Left forelimb (tissue), 1 donor: ENCODE measurements around the gene PTPRN2.
"Not testable (repeated sequence)": the region's sequence is repeated elsewhere in the genome, so short reads cannot be mapped to it uniquely, and the experiment has no call there.

Experiments used
- DNase-seq: peaks from one replicate; pipeline ENCODE4 v3.0.0-alpha.2; 2018; ENCODE audit warnings: low spot score

The PTPRN2 gene

GRCh38 chr7:158176561-158177173 lies 411.0 kb downstream of the PTPRN2 start:
- DNase-seq, result no peak

GRCh38 chr7:158175779-158176178 lies 411.8 kb downstream of the PTPRN2 start:
- DNase-seq, result no peak

- DNase-seq, result no peak
These were observed 412.7 kb downstream of the PTPRN2 start for GRCh38 chr7:158174947-158175346.

GRCh38 chr7:158167373-158167772 lies 420.2 kb downstream of the PTPRN2 start:
- no peak for DNase-seq

DNA sequence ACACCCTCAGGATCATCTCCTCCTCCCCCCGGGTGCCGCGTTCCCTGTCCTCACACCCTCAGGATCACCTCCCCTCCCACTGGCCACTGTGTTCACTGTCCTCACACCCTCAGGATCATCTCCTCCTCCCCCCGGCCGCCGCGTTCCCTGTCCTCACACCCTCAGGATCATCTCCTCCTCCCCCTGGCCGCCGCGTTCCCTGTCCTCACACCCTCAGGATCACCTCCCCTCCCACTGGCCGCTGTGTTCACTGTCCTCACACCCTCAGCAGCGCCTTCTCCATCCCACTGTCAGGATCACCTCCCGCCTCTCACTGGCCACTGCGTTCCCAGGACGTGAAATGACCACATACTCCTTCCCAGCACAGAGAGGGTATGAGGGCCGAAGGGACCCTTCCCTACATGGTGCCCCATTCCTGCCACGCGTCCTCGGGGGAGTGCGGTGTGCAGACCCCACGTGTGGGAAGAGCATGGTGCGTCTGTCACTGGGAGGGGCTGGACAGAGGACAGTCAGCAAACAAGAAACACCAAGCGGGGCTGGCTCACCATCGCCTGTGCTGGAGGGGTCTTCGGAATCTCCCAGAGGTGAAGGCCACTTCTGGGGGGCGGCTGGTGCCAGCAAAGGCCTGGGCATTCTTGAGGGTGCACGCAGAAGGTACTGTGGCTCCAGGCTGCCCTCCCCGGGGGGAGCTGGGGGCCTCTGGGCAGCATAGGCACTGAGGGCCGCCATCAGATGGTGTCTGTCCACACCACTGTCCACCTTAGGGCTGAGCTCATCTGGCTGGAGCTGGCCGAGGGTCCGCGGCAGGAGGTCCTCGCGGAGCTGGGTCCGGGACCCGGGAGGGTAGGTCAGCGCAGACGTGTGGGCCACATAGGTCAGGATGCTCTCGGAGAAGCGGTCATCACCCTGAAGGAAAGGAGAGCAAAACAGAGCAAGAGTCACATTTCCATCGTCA lies 421.0 kb downstream of the PTPRN2 start:
- no peak for DNase-seq

- no peak for DNase-seq
These were observed 421.9 kb downstream of the PTPRN2 start for GRCh38 chr7:158165711-158166110.

- DNase-seq, result no peak
These were observed 423.2 kb downstream of the PTPRN2 start for GRCh38 chr7:158164101-158165095.

DNA sequence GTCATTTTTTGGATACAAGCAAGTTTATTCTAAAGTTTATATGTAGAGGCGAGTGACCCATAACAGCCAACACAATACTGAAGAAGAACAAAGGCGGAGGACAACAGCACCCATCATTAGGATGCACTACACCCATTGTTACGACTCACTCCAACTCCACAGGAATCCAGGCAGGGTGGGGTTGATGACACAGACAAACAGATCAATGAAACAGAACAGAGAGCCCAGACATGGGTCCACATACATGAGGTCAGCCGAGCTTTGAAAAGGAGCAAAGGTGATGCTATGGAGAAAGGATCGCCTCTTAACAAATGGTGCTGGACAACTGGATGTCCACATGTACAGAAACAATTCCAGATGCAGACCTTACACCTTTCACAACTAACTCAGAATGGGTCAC lies 426.4 kb downstream of the PTPRN2 start:
- no peak for DNase-seq

DNA sequence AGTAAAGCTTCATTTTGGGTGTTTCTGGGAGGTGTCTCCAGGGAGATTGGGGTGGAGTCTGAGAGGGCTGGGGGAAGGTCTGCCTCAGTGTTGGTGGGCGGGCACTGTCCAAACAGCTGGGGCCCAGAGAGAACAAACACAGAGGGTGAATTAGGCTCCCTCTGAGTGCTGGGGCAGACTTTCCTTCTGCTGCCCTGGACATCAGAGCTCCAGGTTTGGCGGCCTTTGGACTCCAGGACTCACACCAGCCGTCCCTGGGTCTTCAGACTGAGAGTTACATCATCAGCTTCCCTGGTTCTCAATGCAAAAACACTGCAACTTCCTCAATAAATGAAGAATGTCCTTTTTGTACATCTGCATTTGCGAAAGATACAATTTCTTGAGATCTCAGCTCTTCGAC lies 427.4 kb downstream of the PTPRN2 start:
- DNase-seq, result no peak

- DNase-seq, result no peak
These were observed 430.2 kb downstream of the PTPRN2 start for GRCh38 chr7:158157460-158157859.

DNA sequence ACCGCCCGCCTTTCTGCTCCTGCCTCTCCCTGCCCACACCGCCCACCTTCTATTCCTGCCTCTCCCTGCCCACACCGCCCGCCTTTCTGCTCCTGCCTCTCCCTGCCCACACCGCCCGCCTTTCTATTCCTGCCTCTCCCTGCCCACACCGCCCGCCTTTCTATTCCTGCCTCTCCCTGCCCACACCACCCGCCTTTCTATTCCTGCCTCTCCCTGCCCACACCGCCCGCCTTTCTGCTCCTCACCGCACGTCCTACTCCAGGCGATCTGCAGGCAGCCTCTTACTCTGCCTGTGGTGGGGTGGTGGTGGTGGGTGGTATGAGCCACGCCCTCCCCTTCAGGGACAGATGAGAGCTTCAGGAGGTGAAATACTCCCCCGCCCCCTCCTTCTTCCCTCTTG lies 436.4 kb downstream of the PTPRN2 start:
- peak; percentile 82 for DNase-seq

GRCh38 chr7:158150234-158150633 lies 437.4 kb downstream of the PTPRN2 start:
- no peak for DNase-seq

- DNase-seq, result not testable (repeated sequence)
These were observed 440.2 kb downstream of the PTPRN2 start for GRCh38 chr7:158147431-158147830.

- DNase-seq, result no peak
These were observed 442.3 kb downstream of the PTPRN2 start for GRCh38 chr7:158145370-158145769.

- DNase-seq, result no peak
These were observed 444.2 kb downstream of the PTPRN2 start for GRCh38 chr7:158143196-158144120.

- no peak for DNase-seq
These were observed 445.0 kb downstream of the PTPRN2 start for GRCh38 chr7:158142657-158143056.

DNA sequence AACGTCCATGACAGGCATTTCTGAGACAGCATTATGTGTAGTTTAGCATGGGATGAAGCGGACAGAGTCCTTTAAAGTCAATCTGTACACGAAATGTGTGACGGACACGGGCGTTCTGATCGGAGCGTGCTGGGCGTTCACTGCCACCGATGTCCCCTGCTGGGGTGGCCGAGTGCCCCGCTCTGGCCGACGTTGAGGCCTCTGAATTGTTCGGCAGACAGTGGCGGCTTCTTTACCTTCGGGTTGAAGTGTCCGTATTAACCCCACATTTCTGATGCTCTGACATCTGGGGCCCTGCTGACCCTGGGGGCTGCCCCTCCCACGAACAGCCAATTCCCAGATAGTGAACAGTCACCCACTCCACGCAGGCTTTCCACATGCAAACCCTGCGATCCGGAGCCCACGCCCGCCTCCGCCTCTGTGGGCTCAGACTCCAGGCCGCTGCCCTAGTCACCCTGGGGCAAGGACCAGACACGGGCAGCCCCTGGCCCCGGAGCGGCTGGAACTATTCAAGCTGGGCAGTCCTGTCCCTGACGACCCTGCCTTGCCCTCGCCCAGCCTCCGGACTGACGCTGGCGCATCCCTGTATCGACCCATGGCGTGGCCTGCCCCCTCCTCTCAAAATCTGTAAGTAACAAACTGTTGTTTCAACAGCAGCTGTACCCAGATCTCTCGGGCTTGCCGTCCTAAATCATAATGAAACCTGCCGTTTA lies 445.7 kb downstream of the PTPRN2 start:
- DNase-seq, result peak; percentile 12

DNA sequence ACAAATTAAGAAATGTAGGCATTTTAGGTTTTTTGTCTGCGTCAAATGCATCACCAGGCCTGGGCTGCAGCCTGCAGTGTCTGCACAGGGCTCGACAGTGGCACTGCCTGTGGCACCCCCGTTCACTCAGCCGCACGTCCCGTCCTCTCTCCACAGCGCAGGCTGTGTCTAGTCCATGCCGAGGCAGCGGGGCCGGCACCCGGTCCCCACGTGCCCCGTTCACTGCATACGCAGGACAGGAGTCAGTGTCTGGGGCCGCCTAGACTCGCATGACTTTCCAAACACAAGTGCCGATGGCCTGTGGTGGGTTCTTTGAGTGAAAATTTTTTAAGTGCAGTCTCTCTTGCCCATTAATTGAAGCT lies 446.4 kb downstream of the PTPRN2 start:
- DNase-seq, result peak; percentile 17

DNA sequence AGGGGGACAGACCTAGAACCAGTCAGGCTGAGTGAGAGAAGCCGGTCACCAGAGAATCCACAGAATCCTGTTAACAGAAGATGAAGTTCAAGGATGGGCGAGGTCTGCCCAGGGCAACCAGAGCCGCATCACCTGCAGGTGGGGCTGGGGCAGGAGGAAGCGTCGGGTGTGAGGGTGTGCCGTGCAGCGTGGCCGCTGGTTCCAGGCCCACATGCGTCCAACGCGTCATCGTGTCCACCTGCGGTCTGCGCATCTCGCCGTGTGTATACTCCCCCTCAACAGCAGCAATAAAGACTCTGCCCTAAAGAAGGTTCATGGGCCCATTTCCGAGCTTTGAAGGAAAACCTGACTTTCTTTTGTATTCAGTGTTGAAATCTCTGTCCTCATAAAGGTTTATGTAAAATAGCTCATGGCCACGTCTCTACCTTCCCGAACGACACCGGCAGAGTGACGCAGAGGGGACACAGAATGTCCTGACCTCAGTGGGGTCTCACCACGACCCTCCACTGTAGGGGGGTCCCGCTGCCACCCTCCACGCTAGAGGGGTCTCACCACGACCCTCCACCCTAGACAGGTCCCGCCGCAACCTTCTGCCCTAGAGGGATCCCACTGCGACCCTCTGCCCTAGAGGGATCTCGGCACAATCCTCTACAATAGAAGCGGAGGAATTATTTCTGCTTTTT lies 446.9 kb downstream of the PTPRN2 start:
- peak; percentile 17 for DNase-seq

DNA sequence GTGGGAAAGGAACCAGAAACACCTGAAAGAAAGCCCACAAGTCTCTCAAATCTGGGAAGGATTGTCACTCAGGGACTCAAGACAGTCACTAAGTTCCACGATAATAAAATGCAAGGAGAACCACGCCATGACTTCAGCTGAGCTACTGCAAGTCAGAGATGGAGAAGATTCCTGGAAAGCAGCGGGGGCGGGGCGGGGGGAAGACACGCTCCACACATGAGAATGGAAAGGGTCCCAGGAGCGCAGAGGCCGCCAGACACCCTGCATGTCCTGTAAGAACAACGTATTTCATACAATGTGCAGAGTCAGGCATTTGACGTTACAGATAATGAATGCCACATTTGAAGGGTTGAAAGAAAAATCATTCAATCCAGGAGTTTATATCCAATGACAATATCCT lies 448.1 kb downstream of the PTPRN2 start:
- DNase-seq, result peak; percentile 31
